ENCODE data around the gene RAPGEF3. TPM values are rescaled to one million over a fixed set of nuclear protein-coding genes. Genes with fewer than 3 reads are reported as not detected.

Gene RAPGEF3
- total RNA-seq, 1 experiment from 2014 or later = 1.4 TPM

DNA sequence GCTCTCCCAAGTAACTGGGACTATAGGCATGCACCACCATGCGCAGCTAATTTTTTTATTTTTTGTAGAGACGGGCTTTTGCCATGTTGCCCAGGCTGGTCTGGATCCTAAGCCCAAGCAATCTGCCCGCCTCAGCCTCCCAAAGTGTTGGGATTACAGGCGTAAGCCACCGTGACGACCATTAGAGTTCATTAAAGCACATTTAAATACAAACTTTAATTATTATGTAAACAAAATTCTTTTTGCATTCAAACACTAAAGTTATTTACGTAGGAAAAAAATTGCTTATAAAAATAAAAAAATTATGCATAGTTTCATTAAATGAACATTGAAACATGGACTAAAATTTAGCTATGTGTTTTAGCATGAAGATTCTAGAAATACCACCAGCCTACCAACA is 60.0 kb downstream of the RAPGEF3 start:
- DNase-seq (ENCODE audit: low read depth) = no peak

DNA sequence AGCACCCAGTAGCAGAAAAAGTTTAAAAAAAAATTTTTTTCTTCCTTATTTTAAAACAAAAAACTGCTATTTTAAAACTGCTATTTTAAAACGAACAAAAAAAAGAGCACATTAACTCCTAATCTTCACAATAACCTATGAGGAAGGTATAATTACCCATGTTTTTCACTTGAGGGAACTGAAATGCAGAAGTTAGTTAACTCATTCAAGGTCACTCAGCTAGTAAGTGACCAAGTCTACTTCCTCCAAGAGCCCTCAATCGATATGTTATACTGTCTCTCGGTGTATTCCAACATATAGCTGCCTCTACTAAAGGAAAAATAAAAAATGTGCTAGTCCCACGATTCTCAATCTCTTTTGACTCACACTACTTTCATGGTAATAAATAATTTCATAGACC is 60.6 kb downstream of the RAPGEF3 start:
- DNase-seq (ENCODE audit: low read depth) = no peak

DNA sequence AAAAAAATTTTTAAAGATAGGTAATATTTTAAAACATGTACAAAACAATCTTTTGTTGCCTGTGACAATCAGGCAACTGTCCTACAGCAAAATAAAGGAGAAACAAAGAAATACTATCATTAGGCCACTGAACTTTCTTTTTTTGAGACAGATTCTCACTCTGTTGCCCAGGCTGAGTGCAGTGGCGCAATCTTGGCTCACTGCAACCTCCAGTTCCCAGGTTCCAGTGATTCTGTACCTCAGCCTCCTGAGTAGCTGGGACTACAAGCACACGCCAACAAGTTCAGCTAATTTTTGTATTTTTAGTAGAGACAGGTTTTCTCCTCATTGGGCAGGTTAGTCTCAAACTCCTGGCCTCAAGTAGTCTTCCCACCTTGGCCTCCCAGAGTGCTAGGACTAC is 69.5 kb downstream of the RAPGEF3 start:
- DNase-seq (ENCODE audit: low read depth) = no peak

DNA sequence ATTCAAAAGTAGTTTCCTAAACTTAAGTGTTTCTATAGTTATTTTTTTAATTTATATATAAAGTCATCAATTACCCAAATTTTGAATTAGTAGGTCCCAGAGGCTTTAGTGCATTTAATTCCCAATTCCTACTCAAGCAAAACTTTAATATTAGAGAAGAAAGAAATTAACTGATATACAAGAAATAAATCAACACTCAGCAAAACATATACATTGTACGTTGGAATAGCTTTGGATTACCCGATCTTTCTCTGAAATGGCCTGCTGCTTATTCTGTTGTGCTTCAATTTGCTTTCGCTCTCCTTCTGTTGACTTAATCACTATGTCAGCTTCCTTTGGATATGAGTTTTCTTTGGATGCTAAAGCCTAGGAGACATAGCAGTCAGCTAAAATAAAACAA is 71.0 kb downstream of the RAPGEF3 start:
- DNase-seq (ENCODE audit: low read depth) = no peak

DNA sequence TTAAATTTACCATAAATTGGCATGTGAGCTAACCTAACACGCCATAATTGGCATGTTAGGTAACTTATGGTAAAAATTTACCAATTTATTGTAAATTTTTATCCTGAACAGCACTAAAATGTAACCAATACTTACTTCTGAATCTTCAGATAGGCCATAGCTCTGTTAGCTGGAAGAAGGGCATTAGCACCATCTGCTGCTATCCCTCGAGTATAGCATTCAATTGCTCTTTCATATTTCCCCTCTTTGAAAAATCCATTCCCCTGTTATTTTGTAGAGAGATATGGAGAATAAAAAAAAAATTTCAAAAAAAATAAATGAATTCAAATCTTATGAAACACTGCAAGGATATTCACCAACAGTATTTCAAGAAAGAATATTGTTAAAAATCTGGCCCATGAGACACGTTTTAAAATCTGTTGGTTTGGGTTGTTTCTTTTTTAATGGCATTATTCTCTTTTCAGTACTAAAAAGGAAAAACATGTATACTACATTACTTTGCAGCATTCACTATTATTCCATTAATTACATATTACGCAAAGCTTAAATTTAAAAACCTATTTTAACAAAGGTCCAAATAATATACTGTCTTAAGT is 71.9 kb downstream of the RAPGEF3 start:
- DNase-seq (ENCODE audit: low read depth) = peak; percentile 21

Other genes with a start within 250 kb of the RAPGEF3 start
- 58.5 and 60.9 TPM in 2 replicates for gene RPAP3, start 52.9 kb downstream of the RAPGEF3 start, total RNA-seq (2014; rRNA removed; shearing (Covaris generic))
- gene ENDOU, start 33.4 kb downstream of the RAPGEF3 start, total RNA-seq (2014; rRNA removed; shearing (Covaris generic)) = 0.11 TPM in 1 of 2 replicates, not detected in the other
- gene SLC48A1, start 14.4 kb upstream of the RAPGEF3 start, total RNA-seq (2014; rRNA removed; shearing (Covaris generic)) = 2.3 and 4.6 TPM in 2 replicates
- 19.3 and 20.6 TPM in 2 replicates for gene HDAC7, start 61.0 kb upstream of the RAPGEF3 start, total RNA-seq (2014; rRNA removed; shearing (Covaris generic))
- 10.1 and 12.1 TPM in 2 replicates for gene VDR, start 146.1 kb upstream of the RAPGEF3 start, total RNA-seq (2014; rRNA removed; shearing (Covaris generic))
- gene TMEM106C, start 204.7 kb upstream of the RAPGEF3 start, total RNA-seq (2014; rRNA removed; shearing (Covaris generic)) = 162 and 181 TPM in 2 replicates
- 0.30 and 1.1 TPM in 2 replicates for gene COL2A1, start 245.6 kb upstream of the RAPGEF3 start, total RNA-seq (2014; rRNA removed; shearing (Covaris generic))

Data from Daoy (cell line).